Measurements from ENCODE around the gene ARID1A. TPM values are rescaled to one million over a fixed set of nuclear protein-coding genes. Genes with fewer than 3 reads are reported as not detected.

Gene ARID1A
- total and polyA plus RNA-seq, 2 of the 8 experiments (the other 6 are each of a cell fraction or from before 2014, with no cell fraction given), result 52.1 to 103 TPM

- TF ChIP-seq, protein P1, sequence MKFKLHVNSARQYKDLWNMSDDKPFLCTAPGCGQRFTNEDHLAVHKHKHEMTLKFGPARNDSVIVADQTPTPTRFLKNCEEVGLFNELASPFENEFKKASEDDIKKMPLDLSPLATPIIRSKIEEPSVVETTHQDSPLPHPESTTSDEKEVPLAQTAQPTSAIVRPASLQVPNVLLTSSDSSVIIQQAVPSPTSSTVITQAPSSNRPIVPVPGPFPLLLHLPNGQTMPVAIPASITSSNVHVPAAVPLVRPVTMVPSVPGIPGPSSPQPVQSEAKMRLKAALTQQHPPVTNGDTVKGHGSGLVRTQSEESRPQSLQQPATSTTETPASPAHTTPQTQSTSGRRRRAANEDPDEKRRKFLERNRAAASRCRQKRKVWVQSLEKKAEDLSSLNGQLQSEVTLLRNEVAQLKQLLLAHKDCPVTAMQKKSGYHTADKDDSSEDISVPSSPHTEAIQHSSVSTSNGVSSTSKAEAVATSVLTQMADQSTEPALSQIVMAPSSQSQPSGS (IDR thresholded peaks at IDR 0.05; ENCODE audit: low read length), result no peak
- no peak for TF ChIP-seq SAP30 (IDR thresholded peaks at IDR 0.05; ENCODE audit: insufficient read depth, insufficient replicate concordance, low read length)
- TF ChIP-seq RNF2 (IDR thresholded peaks at IDR 0.05; ENCODE audit: borderline replicate concordance, low read depth, low read length, missing control alignments, poor library complexity, severe bottlenecking), result no peak
- no peak for TF ChIP-seq POLR2A (IDR thresholded peaks at IDR 0.05; ENCODE audit: control extremely low read depth in 1 of 2, low read depth in 2 of 2, low read length in 2 of 2)
- TF ChIP-seq, protein P2, sequence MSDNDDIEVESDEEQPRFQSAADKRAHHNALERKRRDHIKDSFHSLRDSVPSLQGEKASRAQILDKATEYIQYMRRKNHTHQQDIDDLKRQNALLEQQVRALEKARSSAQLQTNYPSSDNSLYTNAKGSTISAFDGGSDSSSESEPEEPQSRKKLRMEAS (IDR thresholded peaks at IDR 0.05), result no peak
- TF ChIP-seq YY1 (IDR thresholded peaks at IDR 0.05; ENCODE audit: low read depth, low read length), result no peak
Measured at GRCh38 chr1:26740952-26741351, 45.1 kb downstream of the ARID1A start (continued).

Data from H1 (cell line).